ENCODE measurements around the gene KRTAP16-1.
"Not testable (repeated sequence)": the region's sequence is repeated elsewhere in the genome, so short reads cannot be mapped to it uniquely, and the experiment has no call there.

Gene KRTAP16-1, protein sequence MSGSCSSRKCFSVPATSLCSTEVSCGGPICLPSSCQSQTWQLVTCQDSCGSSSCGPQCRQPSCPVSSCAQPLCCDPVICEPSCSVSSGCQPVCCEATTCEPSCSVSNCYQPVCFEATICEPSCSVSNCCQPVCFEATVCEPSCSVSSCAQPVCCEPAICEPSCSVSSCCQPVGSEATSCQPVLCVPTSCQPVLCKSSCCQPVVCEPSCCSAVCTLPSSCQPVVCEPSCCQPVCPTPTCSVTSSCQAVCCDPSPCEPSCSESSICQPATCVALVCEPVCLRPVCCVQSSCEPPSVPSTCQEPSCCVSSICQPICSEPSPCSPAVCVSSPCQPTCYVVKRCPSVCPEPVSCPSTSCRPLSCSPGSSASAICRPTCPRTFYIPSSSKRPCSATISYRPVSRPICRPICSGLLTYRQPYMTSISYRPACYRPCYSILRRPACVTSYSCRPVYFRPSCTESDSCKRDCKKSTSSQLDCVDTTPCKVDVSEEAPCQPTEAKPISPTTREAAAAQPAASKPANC

GRCh38 chr17:41308918-41309359 is at the start of gene KRTAP16-1:
Gene KRTAP16-1 (minus strand): TSS chr17:41309309. CDS start chr17:41309253, 56 bp downstream.
- no peak for DNase-seq

DNA sequence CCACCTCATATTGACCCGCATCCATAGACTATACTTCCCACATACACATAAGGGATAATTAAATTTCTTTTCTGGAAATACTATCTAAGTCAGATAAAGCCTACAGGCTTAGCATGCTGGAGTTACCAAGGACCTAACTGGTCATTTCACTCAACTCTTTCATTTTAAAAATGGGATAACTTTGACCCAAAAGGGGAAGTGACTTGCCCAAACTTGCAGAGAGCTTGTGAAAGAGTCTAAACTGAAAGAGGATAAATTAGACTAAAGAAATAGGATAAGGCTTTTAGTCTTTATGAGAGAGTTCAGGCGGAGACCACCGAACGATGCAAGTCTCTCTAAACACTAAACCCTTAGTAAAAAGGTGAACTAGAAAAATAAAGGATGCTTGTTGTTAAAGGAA is 45.4 kb upstream of the KRTAP16-1 start:
- DNase-seq: no peak

GRCh38 chr17:41352597-41353366 is 43.7 kb upstream of the KRTAP16-1 start:
- DNase-seq: no peak

- DNase-seq: no peak
Measured at GRCh38 chr17:41351177-41351576, 42.1 kb upstream of the KRTAP16-1 start.

DNA sequence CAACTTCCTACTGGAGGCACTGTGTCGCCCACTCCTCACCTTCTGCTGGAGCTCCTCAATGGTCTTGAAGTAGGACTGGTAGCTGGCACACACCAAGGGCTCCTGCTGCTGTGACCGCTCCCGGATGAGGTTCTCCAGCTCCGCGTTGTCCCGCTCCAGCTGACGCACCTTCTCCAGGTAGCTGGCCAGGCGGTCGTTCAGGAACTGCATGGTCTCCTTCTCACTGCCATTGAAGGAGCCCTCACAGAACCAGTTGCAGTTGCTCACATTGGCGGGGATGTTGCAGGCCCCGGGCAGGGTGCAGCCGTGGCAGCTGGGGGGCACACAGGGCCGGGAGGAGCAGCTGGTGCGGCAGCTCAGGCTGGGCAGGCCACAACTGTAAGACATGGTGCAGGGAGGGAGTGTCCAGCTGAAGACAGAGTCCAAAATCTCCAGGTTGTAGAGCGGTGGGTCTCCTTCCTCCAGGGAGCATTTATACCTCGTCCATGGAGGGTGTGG is 41.3 kb upstream of the KRTAP16-1 start, which contains the start of gene KRT33A:
Gene KRT33A (minus strand): TSS at position 448 of the 498 bp plus-strand sequence. CDS start 61 bp downstream, at position 387.
- DNase-seq: not testable (repeated sequence)

DNA sequence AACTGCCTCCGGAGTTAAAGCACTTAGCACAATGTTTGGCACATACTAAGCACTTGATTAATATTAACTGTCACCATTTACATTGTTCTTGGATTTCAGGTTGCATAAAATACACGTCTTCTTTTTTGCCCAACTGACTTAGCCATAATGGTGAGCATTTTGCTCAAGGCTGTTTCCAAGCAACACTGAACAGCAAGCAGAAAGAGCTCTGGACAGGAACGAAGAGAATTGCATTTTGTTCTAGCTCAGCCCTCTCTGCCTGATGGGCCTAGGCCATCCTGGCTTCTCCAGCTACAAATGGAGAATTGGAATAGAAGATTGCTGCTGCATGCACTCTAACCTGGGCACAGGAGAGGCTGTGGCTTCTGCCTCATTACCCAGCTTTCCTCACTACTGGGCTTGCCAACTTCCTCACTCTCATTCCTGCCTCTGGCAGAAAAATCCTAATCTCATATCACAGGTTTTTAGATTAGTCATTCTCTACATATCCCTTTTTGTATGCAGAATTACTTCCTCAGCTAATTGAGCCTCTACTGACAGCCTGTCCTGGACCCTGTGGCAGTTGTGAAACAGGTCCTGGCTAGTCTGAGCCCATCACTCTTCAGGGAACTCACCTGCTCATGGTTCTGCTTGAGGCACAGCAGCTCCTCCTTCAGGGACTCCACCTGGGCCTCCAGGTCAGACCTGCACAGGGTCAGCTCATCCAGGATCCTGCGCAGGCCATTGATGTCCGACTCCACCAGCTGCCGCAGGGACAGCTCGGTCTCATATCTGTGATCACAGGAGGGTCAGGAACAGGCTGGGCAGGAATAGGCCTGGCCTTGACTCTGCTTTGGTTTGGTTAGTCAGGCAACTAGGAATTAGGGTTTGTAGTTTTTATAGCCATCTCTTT is 39.0 kb upstream of the KRTAP16-1 start:
- DNase-seq: no peak

- DNase-seq: not testable (repeated sequence)
Measured at GRCh38 chr17:41346421-41346820, 37.3 kb upstream of the KRTAP16-1 start.

GRCh38 chr17:41345992-41346391 is 36.9 kb upstream of the KRTAP16-1 start:
- no peak for DNase-seq

GRCh38 chr17:41343029-41343428 is 33.9 kb upstream of the KRTAP16-1 start:
- no peak for DNase-seq

- no peak for DNase-seq
Measured at GRCh38 chr17:41340934-41341861, 32.1 kb upstream of the KRTAP16-1 start.

DNA sequence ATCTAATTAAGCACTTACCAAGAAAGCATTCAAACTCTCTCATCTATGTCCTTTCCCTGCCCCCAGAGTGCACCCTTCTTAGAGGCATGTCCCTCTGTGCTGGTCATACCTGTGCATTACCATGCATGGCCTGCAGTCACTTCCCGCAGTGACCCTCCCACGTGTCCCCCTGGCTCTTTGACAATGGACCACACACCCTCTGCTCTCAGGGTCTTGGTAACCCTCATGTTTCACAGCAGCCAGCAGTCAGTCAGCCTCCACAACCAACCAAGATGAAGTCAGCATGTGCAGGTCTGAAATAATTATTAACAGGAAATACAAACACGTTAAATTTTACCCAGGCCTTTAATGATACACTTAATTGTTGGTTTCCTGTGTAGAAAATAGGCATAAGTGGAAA is 31.4 kb upstream of the KRTAP16-1 start:
- no peak for DNase-seq

DNA sequence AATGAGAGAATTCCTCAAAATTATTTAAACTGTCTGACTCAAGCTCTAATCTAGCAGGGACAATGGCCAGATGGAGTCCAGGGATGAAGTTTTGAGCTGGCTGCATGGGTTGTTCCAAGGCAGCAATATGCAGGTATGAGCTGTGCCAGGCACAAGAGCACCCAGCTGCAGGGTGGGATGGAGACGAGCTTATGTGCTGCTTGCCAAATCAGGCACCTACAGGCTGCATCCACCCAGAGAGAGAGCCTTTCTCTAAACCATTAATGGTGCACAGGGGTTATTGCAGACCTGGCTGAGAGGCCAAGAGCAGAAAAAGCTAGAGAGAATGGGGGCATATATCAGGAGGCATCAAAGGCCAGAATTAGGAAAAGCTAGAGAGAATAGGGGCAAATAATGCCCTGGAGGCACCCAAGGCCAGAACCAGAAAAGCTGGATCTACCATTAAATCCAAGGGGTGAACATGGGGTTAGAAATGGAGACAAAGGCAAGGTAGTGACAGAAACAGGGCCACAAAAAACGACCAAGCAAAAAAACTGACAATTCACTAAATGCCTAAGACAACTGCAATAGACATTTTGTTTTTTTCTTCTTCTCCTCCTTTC is 30.6 kb upstream of the KRTAP16-1 start:
- DNase-seq: no peak

GRCh38 chr17:41338961-41339485 is 29.9 kb upstream of the KRTAP16-1 start:
- no peak for DNase-seq

- no peak for DNase-seq
Measured at GRCh38 chr17:41335747-41336146, 26.6 kb upstream of the KRTAP16-1 start.

DNA sequence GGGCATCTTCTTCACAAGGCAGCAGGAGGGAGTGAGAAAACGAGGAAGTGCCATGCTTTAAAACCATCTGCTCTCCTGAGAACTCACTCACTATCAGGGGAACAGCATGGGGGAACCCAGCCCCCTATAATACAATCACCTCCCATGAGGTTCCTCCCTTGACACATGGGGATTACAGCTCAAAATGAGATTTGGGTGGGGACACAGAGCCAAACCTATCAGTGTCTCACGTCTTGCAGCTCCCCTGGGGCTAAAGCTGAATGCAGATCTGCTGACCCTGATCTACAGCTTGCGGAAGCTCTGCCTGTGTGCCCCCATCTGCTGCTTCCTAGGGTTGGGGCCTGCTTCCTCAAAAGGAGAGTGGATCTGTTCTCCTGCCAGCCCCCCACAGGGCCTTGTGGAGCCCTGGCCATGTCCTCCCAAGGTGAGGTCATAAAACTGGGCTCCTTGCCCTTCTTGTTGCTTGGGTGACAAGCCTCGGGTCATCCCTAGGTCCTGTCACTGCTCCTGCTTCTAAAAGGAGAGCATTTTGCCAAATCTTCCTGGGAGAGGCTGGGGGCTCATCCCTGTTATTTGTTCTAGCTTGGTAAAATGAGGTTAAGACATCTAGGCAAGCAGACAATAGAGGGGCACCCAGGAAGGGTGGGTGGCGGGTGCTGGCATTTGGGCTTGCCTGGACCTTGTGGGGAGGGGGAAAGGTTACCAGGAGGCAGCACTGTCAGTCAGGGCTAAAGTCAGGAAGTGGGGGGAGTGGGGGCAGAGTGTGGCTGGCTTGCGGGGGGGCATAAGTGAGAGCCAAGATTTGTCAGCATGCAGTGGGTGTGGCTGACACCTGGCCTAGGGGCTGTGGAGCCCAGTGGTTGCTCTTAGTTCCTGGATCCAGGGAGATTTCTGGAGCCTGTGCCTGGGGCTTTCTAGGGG is 25.5 kb upstream of the KRTAP16-1 start:
- DNase-seq: no peak

DNA sequence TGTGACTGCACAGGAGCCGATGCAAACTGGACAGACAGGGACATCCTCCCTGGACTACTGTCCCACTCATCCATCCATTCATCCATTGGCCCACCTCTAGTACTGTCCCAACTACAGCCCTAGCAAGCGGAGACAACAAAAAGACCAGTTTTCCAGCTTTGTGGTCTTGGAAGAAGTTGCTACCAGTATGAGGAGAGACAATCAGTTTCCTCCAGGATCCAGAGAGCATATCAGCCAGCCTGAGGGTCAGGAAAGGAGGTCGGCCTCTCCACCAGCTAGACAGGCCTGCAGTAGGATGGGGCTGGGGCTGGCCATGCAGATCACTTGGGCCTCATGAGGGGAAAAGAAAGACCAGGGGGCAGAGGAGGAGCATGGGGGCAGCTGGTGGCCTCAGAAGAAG is 24.7 kb upstream of the KRTAP16-1 start:
- no peak for DNase-seq

- no peak for DNase-seq
Measured at GRCh38 chr17:41333098-41333497, 24.0 kb upstream of the KRTAP16-1 start.

- DNase-seq: no peak
Measured at GRCh38 chr17:41332239-41332638, 23.1 kb upstream of the KRTAP16-1 start.

DNA sequence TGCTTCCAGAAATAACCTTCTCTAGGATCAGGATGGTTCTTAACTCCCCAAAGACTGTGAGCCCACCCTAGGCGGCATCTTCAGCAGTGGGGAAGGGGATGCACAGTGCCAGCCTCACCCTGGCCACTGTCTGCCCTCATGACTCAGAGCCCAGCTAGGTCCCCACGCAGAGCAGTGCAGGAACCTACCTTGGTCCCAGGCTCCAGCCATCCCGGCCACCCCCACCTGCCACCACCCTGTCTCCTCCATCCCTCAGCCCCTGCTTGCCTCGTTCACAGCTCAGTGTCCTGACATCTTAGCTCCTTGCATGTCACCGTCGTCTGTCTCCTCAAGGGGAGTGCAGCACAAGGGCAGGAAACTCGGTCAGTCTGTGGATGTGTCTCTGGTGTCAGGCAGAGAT is 22.5 kb upstream of the KRTAP16-1 start:
- DNase-seq: no peak

All from SIG-M5 (cell line).